Neural progenitor cell (in vitro differentiated cells): ENCODE results near the gene ELMO1.

Experiments used
- EZH2 ChIP-seq: fragments of 200-600 bp; sonication (generic); IDR thresholded peaks from 2 replicates; pipeline ENCODE4 v1.6.1; 2017; ENCODE audit warnings: antibody characterized with exemption, mild to moderate bottlenecking, moderate library complexity
- EZH2phosphoT487 ChIP-seq: fragments of 200-600 bp; sonication (generic); IDR thresholded peaks from 2 replicates; pipeline ENCODE4 v1.6.1; 2017; ENCODE audit warnings: antibody characterized with exemption
- TF ChIP-seq, protein P1 (sequence below): fragments of 200-600 bp; sonication (generic); IDR thresholded peaks from 2 replicates; pipeline ENCODE4 v1.5.1; 2017; ENCODE audit warnings: antibody characterized with exemption, mild to moderate bottlenecking

DNA sequence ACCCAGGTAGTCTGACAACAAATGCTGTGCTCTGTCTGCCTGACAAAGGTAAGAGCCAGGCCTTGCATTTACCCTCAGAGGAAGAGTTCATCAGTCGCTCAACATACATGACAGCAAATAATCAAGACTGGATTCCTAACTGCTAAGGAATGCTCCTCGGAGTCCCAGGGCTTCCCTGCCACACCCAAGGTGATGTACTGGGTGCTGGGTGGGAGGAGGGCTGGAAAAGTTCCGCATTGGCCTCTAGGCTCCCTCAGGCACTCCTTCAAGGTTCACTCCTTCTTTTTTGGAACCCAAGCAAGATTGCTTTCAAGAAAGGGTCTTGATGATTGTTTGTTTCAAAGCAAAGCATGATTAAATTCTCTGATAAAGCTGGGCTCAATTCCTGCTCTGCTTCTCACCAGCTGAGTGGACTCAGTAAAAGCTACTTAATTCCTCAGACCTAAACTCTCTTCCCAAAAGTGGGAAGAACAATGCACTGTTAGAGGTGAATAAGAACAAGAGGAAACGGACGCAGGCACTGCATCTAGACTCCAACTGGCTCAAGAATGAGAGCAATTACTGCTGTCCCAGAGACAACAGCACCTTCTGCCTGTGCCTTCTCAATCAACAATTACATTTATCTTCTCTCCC is 173.5 kb downstream of the ELMO1 start:
- TF ChIP-seq EZH2 (no peak), EZH2phosphoT487 (no peak)
- TF ChIP-seq, protein P1, sequence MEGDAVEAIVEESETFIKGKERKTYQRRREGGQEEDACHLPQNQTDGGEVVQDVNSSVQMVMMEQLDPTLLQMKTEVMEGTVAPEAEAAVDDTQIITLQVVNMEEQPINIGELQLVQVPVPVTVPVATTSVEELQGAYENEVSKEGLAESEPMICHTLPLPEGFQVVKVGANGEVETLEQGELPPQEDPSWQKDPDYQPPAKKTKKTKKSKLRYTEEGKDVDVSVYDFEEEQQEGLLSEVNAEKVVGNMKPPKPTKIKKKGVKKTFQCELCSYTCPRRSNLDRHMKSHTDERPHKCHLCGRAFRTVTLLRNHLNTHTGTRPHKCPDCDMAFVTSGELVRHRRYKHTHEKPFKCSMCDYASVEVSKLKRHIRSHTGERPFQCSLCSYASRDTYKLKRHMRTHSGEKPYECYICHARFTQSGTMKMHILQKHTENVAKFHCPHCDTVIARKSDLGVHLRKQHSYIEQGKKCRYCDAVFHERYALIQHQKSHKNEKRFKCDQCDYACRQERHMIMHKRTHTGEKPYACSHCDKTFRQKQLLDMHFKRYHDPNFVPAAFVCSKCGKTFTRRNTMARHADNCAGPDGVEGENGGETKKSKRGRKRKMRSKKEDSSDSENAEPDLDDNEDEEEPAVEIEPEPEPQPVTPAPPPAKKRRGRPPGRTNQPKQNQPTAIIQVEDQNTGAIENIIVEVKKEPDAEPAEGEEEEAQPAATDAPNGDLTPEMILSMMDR: no peak
